Mammary epithelial cell (primary cell): Measurements from ENCODE around the gene CCDC110.

Experiments
- CTCF ChIP-seq, 2 donors: IDR thresholded peaks in 1 of 2; conservative IDR thresholded peaks in 1 of 2; 2 replicates each; pipeline ENCODE4 v1.5.1; 2011 to 2012; ENCODE audit warnings: inconsistent platforms in 2 of 2, low read length in 2 of 2, mild to moderate bottlenecking in 2 of 2, control low read depth in 1 of 2, low read depth in 1 of 2; ENCODE audit not compliant: insufficient read depth in 1 of 2; ENCODE audit errors: extremely low read depth in 1 of 2
- EZH2 ChIP-seq: IDR thresholded peaks from 2 replicates; pipeline ENCODE4 v1.6.1; 2012; ENCODE audit warnings: low read length, inconsistent platforms, borderline replicate concordance

GRCh38 chr4:185510806-185511205, 39.3 kb upstream of the CCDC110 start:
- TF ChIP-seq CTCF (conservative IDR thresholded peaks at IDR 0.05 in 1 of 2, IDR thresholded peaks at IDR 0.05 in 1 of 2; ENCODE audit: extremely low read depth in 1 of 2, insufficient read depth in 1 of 2, low read depth in 1 of 2, low read length in 2 of 2) (no peak), EZH2 (no peak)
